ENCODE results near the gene HDHD2.

The HDHD2 gene

DNA sequence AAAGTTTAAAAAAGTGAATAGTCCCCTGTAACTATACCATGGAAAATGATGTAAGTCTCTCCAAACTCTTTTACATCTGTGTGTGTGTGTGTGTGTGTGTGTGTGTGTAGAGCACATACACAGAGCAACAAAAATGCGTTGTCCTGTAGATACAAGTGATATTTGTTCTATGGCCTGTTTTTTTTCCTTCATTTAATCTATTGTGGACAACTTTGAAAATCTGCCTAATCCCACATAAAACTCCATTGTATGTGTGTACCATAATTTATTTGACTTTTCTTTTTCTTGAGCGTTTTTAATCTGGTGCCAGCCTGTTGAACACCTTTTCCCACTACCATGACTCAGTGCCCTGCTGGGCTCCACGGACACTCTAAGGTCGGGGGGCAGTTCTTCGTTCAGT, 62.6 kb downstream of the HDHD2 start:
- Histone ChIP-seq H2AFZ (ENCODE audit: low read depth, low read length) (no peak overlapping the region), H4K8ac (ENCODE audit: low read length) (no peak overlapping the region), H3K14ac (ENCODE audit: low read length in 2 of 2) (no peak overlapping the region), H3K4me1 (ENCODE audit: control insufficient read depth, insufficient read depth, low read depth, low read length) (no peaks in the 10 kb centered on the region), H2BK120ac (ENCODE audit: low read depth, low read length) (no peak overlapping the region), H3K9me3 (ENCODE audit: control insufficient read depth, low read length) (no peaks in the 10 kb centered on the region), H4K91ac (ENCODE audit: low read length) (no peak overlapping the region), H2BK5ac (ENCODE audit: low read depth, low read length, poor library complexity, severe bottlenecking) (no peak overlapping the region), H2BK12ac (ENCODE audit: low read length in 2 of 2) (no peak overlapping the region), H2AK5ac (ENCODE audit: low read length, severe bottlenecking) (no peak overlapping the region), H3K4me2 (ENCODE audit: low read length, poor library complexity, severe bottlenecking) (no peak overlapping the region), H3K23ac (ENCODE audit: low read length in 2 of 2) (no peak overlapping the region), H3K4ac (ENCODE audit: low read depth in 1 of 2, low read length in 2 of 2) (no peak overlapping the region), H2BK15ac (ENCODE audit: low read depth, poor library complexity, severe bottlenecking) (no peak overlapping the region), H3K27ac (ENCODE audit: low read length, poor library complexity, severe bottlenecking) (no peak overlapping the region), H3K18ac (ENCODE audit: low read depth in 1 of 2, low read length in 2 of 2) (no peak overlapping the region), H3K9ac (ENCODE audit: low read length) (no peak overlapping the region), H3K4me3 (ENCODE audit: insufficient read depth in 1 of 2, low read depth in 1 of 2, low read length in 2 of 2) (no peak overlapping the region), H3K36me3 (ENCODE audit: control insufficient read depth in 1 of 2, insufficient read depth in 2 of 2, low read depth in 1 of 2, low read length in 2 of 2) (peaks cover 0 to 3% of the 10 kb centered on the region in 2 experiments), H3K27me3 (ENCODE audit: control insufficient read depth in 1 of 2, insufficient read depth in 1 of 2, low read length in 2 of 2) (no peaks in the 10 kb centered on the region), H3K79me1 (replicated peaks; ENCODE audit: low read length, poor library complexity, severe bottlenecking) (no peaks in the 10 kb centered on the region)
- WGBS = 96% methylated on average over 4 of the region's 5 CpGs
- DNase-seq = no peak

DNA sequence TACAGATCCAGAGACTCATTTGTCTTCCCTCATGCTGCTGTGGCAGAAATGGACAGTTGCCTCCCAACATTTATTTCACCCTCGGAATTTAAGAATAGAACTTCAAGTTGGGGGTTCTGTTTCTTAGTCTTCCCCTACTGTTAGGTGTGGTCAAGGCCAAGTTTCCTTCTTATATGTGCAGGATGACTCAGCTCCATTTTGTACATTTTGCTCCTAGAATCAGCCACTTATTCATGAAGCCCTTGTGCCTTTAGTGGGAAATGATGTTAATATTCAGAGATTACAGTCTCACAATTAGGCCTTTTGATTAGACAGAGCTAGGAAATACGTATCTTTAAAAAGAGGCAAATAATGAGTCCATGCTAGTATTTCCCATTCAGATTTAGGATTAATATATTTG, 68.7 kb downstream of the HDHD2 start:
- H3K4me3 ChIP-seq (ENCODE audit: insufficient read depth in 1 of 2, low read depth in 1 of 2, low read length in 2 of 2) = no peak overlapping the region
- H3K14ac ChIP-seq (ENCODE audit: low read length in 2 of 2) = no peak overlapping the region
- DNase-seq = no peak
- no peaks in the 10 kb centered on the region for H3K9me3 ChIP-seq (ENCODE audit: control insufficient read depth, low read length)
- WGBS = no CpG with 5 or more reads among the region's 2 CpGs
- H3K18ac ChIP-seq (ENCODE audit: low read depth in 1 of 2, low read length in 2 of 2) = no peak overlapping the region
- no peaks in the 10 kb centered on the region for H3K79me1 ChIP-seq (replicated peaks; ENCODE audit: low read length, poor library complexity, severe bottlenecking)
- no peak overlapping the region for H2BK120ac ChIP-seq (ENCODE audit: low read depth, low read length)
- H3K4me2 ChIP-seq (ENCODE audit: low read length, poor library complexity, severe bottlenecking) = no peak overlapping the region
- H3K27ac ChIP-seq (ENCODE audit: low read length, poor library complexity, severe bottlenecking) = no peak overlapping the region
- no peaks in the 10 kb centered on the region for H3K4me1 ChIP-seq (ENCODE audit: control insufficient read depth, insufficient read depth, low read depth, low read length)
- H3K36me3 ChIP-seq (ENCODE audit: control insufficient read depth in 1 of 2, insufficient read depth in 2 of 2, low read depth in 1 of 2, low read length in 2 of 2) = peaks cover 0 to 9% of the 10 kb centered on the region in 2 experiments
- no peak overlapping the region for H2BK5ac ChIP-seq (ENCODE audit: low read depth, low read length, poor library complexity, severe bottlenecking)
- no peak overlapping the region for H3K4ac ChIP-seq (ENCODE audit: low read depth in 1 of 2, low read length in 2 of 2)
- no peak overlapping the region for H3K9ac ChIP-seq (ENCODE audit: low read length)
- H2BK12ac ChIP-seq (ENCODE audit: low read length in 2 of 2) = no peak overlapping the region
- no peak overlapping the region for H4K8ac ChIP-seq (ENCODE audit: low read length)
- no peaks in the 10 kb centered on the region for H3K27me3 ChIP-seq (ENCODE audit: control insufficient read depth in 1 of 2, insufficient read depth in 1 of 2, low read length in 2 of 2)
- H2BK15ac ChIP-seq (ENCODE audit: low read depth, poor library complexity, severe bottlenecking) = no peak overlapping the region
- no peak overlapping the region for H2AFZ ChIP-seq (ENCODE audit: low read depth, low read length)
- no peak overlapping the region for H4K91ac ChIP-seq (ENCODE audit: low read length)
- H3K23ac ChIP-seq (ENCODE audit: low read length in 2 of 2) = no peak overlapping the region
- H2AK5ac ChIP-seq (ENCODE audit: low read length, severe bottlenecking) = no peak overlapping the region

DNA sequence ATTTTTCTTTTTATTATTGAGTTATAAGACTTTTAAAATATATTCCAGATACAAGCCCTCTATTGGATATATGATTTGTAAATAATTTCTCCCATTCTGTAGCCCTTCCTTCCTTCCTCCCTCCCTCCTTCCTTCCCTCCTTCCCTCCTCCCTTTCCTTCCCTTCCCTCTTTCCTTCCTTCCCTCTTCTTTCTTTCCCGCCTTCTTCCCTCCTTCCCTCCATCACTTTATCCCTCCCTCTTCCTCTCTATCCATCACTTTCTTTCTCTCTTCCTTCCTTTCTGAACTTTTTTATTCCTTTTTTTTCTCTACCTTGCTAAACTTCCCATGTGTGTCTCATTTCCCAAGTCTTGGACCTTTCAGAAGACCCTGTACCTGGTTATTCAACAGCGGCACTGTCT, 69.4 kb downstream of the HDHD2 start:
- no peak overlapping the region for H3K4me3 ChIP-seq (ENCODE audit: insufficient read depth in 1 of 2, low read depth in 1 of 2, low read length in 2 of 2)
- H2AK5ac ChIP-seq (ENCODE audit: low read length, severe bottlenecking) = no peak overlapping the region
- WGBS = 77% methylated on average over 1 of the region's 2 CpGs
- H3K4ac ChIP-seq (ENCODE audit: low read depth in 1 of 2, low read length in 2 of 2) = no peak overlapping the region
- H4K8ac ChIP-seq (ENCODE audit: low read length) = no peak overlapping the region
- no peak overlapping the region for H3K9ac ChIP-seq (ENCODE audit: low read length)
- no peak overlapping the region for H4K91ac ChIP-seq (ENCODE audit: low read length)
- H3K79me1 ChIP-seq (replicated peaks; ENCODE audit: low read length, poor library complexity, severe bottlenecking) = no peaks in the 10 kb centered on the region
- H3K27ac ChIP-seq (ENCODE audit: low read length, poor library complexity, severe bottlenecking) = no peak overlapping the region
- H3K14ac ChIP-seq (ENCODE audit: low read length in 2 of 2) = no peak overlapping the region
- no peak overlapping the region for H2AFZ ChIP-seq (ENCODE audit: low read depth, low read length)
- no peak overlapping the region for H2BK12ac ChIP-seq (ENCODE audit: low read length in 2 of 2)
- H2BK5ac ChIP-seq (ENCODE audit: low read depth, low read length, poor library complexity, severe bottlenecking) = no peak overlapping the region
- no peak overlapping the region for H2BK15ac ChIP-seq (ENCODE audit: low read depth, poor library complexity, severe bottlenecking)
- H3K9me3 ChIP-seq (ENCODE audit: control insufficient read depth, low read length) = no peaks in the 10 kb centered on the region
- no peak overlapping the region for H3K4me2 ChIP-seq (ENCODE audit: low read length, poor library complexity, severe bottlenecking)
- no peak overlapping the region for H2BK120ac ChIP-seq (ENCODE audit: low read depth, low read length)
- H3K23ac ChIP-seq (ENCODE audit: low read length in 2 of 2) = no peak overlapping the region
- H3K36me3 ChIP-seq (ENCODE audit: control insufficient read depth in 1 of 2, insufficient read depth in 2 of 2, low read depth in 1 of 2, low read length in 2 of 2) = peaks cover 0 to 8% of the 10 kb centered on the region in 2 experiments
- DNase-seq = no peak
- H3K18ac ChIP-seq (ENCODE audit: low read depth in 1 of 2, low read length in 2 of 2) = no peak overlapping the region
- no peaks in the 10 kb centered on the region for H3K27me3 ChIP-seq (ENCODE audit: control insufficient read depth in 1 of 2, insufficient read depth in 1 of 2, low read length in 2 of 2)
- H3K4me1 ChIP-seq (ENCODE audit: control insufficient read depth, insufficient read depth, low read depth, low read length) = no peaks in the 10 kb centered on the region

DNA sequence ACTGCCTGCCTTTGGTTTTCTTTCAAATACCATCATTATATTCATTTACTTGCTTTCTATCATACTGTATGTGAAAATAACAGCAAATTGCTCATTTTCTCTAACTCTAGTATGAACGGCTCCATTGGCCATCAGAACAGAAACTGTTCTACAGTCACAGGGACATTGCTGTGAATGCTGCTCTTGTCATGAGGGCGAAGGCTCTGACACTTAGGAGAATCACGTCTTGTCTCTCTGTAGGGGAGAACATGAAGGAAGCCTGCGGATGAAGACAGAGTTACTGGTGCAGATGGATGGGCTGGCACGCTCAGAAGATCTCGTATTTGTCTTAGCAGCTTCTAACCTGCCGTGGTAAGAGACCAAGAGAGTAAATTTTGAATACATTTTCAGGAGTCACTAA, 73.2 kb downstream of the HDHD2 start:
- no peaks in the 10 kb centered on the region for H3K9me3 ChIP-seq (ENCODE audit: control insufficient read depth, low read length)
- 87% methylated on average over 5 of the region's 7 CpGs for WGBS
- H4K91ac ChIP-seq (ENCODE audit: low read length) = no peak overlapping the region
- H4K8ac ChIP-seq (ENCODE audit: low read length) = no peak overlapping the region
- peaks cover 0 to 8% of the 10 kb centered on the region in 2 experiments for H3K36me3 ChIP-seq (ENCODE audit: control insufficient read depth in 1 of 2, insufficient read depth in 2 of 2, low read depth in 1 of 2, low read length in 2 of 2)
- H2AK5ac ChIP-seq (ENCODE audit: low read length, severe bottlenecking) = no peak overlapping the region
- H3K27me3 ChIP-seq (ENCODE audit: control insufficient read depth in 1 of 2, insufficient read depth in 1 of 2, low read length in 2 of 2) = no peaks in the 10 kb centered on the region
- H3K4me2 ChIP-seq (ENCODE audit: low read length, poor library complexity, severe bottlenecking) = no peak overlapping the region
- H2BK12ac ChIP-seq (ENCODE audit: low read length in 2 of 2) = no peak overlapping the region
- no peak overlapping the region for H3K9ac ChIP-seq (ENCODE audit: low read length)
- no peaks in the 10 kb centered on the region for H3K79me1 ChIP-seq (replicated peaks; ENCODE audit: low read length, poor library complexity, severe bottlenecking)
- no peak overlapping the region for H2BK5ac ChIP-seq (ENCODE audit: low read depth, low read length, poor library complexity, severe bottlenecking)
- H2BK15ac ChIP-seq (ENCODE audit: low read depth, poor library complexity, severe bottlenecking) = no peak overlapping the region
- peaks cover 4% of the 10 kb centered on the region for H3K4me1 ChIP-seq (ENCODE audit: control insufficient read depth, insufficient read depth, low read depth, low read length)
- H3K4me3 ChIP-seq (ENCODE audit: insufficient read depth in 1 of 2, low read depth in 1 of 2, low read length in 2 of 2) = no peak overlapping the region
- H3K23ac ChIP-seq (ENCODE audit: low read length in 2 of 2) = no peak overlapping the region
- DNase-seq = no peak
- no peak overlapping the region for H3K18ac ChIP-seq (ENCODE audit: low read depth in 1 of 2, low read length in 2 of 2)
- H3K14ac ChIP-seq (ENCODE audit: low read length in 2 of 2) = no peak overlapping the region
- H3K4ac ChIP-seq (ENCODE audit: low read depth in 1 of 2, low read length in 2 of 2) = no peak overlapping the region
- no peak overlapping the region for H2AFZ ChIP-seq (ENCODE audit: low read depth, low read length)
- no peak overlapping the region for H2BK120ac ChIP-seq (ENCODE audit: low read depth, low read length)
- no peak overlapping the region for H3K27ac ChIP-seq (ENCODE audit: low read length, poor library complexity, severe bottlenecking)

All from mesenchymal stem cell (in vitro differentiated cells and primary cell).